GM23248 (cell line): ENCODE measurements around the gene ADCY5. TPM values are rescaled to one million over a fixed set of nuclear protein-coding genes. Genes with fewer than 3 reads are reported as not detected.

ENCODE experiments used
- DNase-seq: peaks from one replicate; pipeline ENCODE4 v3.0.0-alpha.2; 2015
- H2AFZ ChIP-seq: fragments of 200-600 bp; sonication (generic); 2 replicates; pipeline ENCODE4 v1.6.1; 2016; ENCODE audit warnings: antibody characterized with exemption
- H3F3A ChIP-seq: fragments of 200-600 bp; sonication (generic); 2 replicates; pipeline ENCODE4 v1.6.1; 2016; ENCODE audit warnings: mild to moderate bottlenecking, antibody characterized with exemption, mixed run types; ENCODE audit not compliant: insufficient read depth
- H3K27ac ChIP-seq: fragments of 200-600 bp; sonication (generic); 2 replicates; pipeline ENCODE4 v1.5.1; 2016; ENCODE audit warnings: mild to moderate bottlenecking
- H3K27me3 ChIP-seq: fragments of 200-600 bp; sonication (generic); replicated peaks from 2 replicates; pipeline ENCODE4 v1.6.1; 2016; ENCODE audit warnings: mild to moderate bottlenecking; ENCODE audit not compliant: insufficient read depth
- H3K36me3 ChIP-seq: fragments of 200-600 bp; sonication (generic); 2 replicates; pipeline ENCODE4 v1.6.1; 2016; ENCODE audit warnings: low read depth, mild to moderate bottlenecking
- H3K4me1 ChIP-seq: fragments of 200-600 bp; sonication (generic); 2 replicates; pipeline ENCODE4 v1.6.1; 2016; ENCODE audit warnings: mild to moderate bottlenecking; ENCODE audit not compliant: insufficient read depth
- H3K4me2 ChIP-seq: fragments of 200-600 bp; sonication (generic); one replicate; pipeline ENCODE4 v1.6.1; 2016; ENCODE audit warnings: mild to moderate bottlenecking; ENCODE audit not compliant: unreplicated experiment
- H3K4me3 ChIP-seq: fragments of 200-600 bp; sonication (generic); 2 replicates; pipeline ENCODE4 v1.5.1; 2016; ENCODE audit warnings: mild to moderate bottlenecking
- H3K79me2 ChIP-seq: fragments of 200-600 bp; sonication (generic); 2 replicates; pipeline ENCODE4 v1.6.1; 2016; ENCODE audit warnings: mild to moderate bottlenecking; ENCODE audit not compliant: insufficient read depth
- H3K9ac ChIP-seq: fragments of 200-600 bp; sonication (generic); 2 replicates; pipeline ENCODE4 v1.6.1; 2016; ENCODE audit warnings: mild to moderate bottlenecking
- H3K9me2 ChIP-seq: fragments of 200-600 bp; sonication (generic); 2 replicates; pipeline ENCODE4 v1.6.1; 2016; ENCODE audit warnings: mixed run types, mild to moderate bottlenecking, moderate library complexity; ENCODE audit not compliant: insufficient read depth
- H3K9me3 ChIP-seq: fragments of 200-600 bp; sonication (generic); one replicate; pipeline ENCODE4 v1.6.1; 2017; ENCODE audit warnings: low read depth
- H4K20me1 ChIP-seq: fragments of 200-600 bp; sonication (generic); 2 replicates; pipeline ENCODE4 v1.6.0; 2016; ENCODE audit not compliant: insufficient read depth
- EZH2 ChIP-seq: fragments of 200-600 bp; sonication (generic); IDR thresholded peaks from 2 replicates; pipeline ENCODE4 v1.6.1; 2018; ENCODE audit warnings: antibody characterized with exemption, mild to moderate bottlenecking; ENCODE audit not compliant: insufficient read depth, poor library complexity, severe bottlenecking
- EZH2phosphoT487 ChIP-seq: fragments of 200-600 bp; sonication (generic); IDR thresholded peaks from 2 replicates; pipeline ENCODE4 v1.6.1; 2018; ENCODE audit warnings: antibody characterized with exemption, moderate library complexity, mild to moderate bottlenecking, low read depth; ENCODE audit not compliant: insufficient read depth
- WGBS, 2 experiments: methylation state at CpG; one replicate each; pipeline ENCODE4 v1.1.6; 2015 to 2017; ENCODE audit warnings: low lambda C conversion rate in 2 of 2, low coverage in 1 of 2; ENCODE audit errors: missing lambda C conversion rate in 2 of 2; 5-methylcytosine and 5-hydroxymethylcytosine counted together
- in situ Hi-C: fragments of 300-500 bp; cut with MboI; formaldehyde crosslinking; loops from 2 replicates; pipeline ENCODE4 v1.15.0; 2020
- polyA plus RNA-seq: library from polyadenylated mRNA; unstranded; fragments of >200 nt; fragmentation: Nextera tagmentation; extraction: Ambion mirVana; gene quantifications from 2 replicates; pipeline ENCODE4 v1.2.1, GENCODE V29; 2016
- total RNA-seq: library from RNA; depleted of rRNA; stranded (reverse); fragments of >200 nt; shearing (Covaris generic); gene quantifications from 2 replicates; pipeline ENCODE4 v1.2.3, GENCODE V29; 2014

The ADCY5 gene
- total and polyA plus RNA-seq, 2 experiments from 2014 or later, result 0.09 to 1.2 TPM

DNA sequence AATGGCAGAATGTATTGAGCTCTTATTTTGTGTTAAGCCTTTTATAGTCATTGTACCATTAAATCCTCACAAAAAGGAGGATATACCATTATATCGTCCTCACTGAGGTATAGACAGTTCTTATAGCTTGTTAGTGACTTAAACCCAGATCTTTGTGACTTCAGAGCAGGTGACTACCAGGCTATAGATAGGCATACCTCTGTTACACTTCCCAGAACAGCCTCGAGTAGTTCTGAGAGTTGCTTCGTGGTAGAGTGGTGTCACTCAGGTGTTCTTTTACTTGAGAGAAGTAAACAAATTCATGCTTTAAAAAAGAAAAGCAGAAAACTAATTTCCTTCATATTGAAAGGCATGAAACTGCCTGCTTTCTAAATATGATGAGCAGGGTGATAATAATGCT is 187.2 kb downstream of the ADCY5 start:
- H3K4me1 ChIP-seq, result no peaks in the 10 kb centered on the region; the same call in 1 of the 2 replicates
- H3K27me3 ChIP-seq, result no peaks in the 10 kb centered on the region
- H3K4me2 ChIP-seq, result no peak overlapping the region
- H3K9me3 ChIP-seq, result no peaks in the 10 kb centered on the region
- 97 to 100% methylated on average over 3 of the region's 3 CpGs for WGBS, 2 experiments
- 0 out of 2 replicates have a peak, but pooled peaks cover 6% of the 10 kb centered on the region for H3F3A ChIP-seq
- no peak overlapping the region for H3K4me3 ChIP-seq
- no peak overlapping the region for H3K9ac ChIP-seq
- no peaks in the 10 kb centered on the region for H3K36me3 ChIP-seq
- H3K27ac ChIP-seq, result no peak overlapping the region
- DNase-seq, result no peak
- no peaks in the 10 kb centered on the region for H3K9me2 ChIP-seq
- no peaks in the 10 kb centered on the region for H3K79me2 ChIP-seq
- in situ Hi-C loops, result no loop called here
- H2AFZ ChIP-seq, result no peak overlapping the region
- no peak for TF ChIP-seq EZH2
- TF ChIP-seq EZH2phosphoT487, result no peak
- no peaks in the 10 kb centered on the region; the same call in 1 of the 2 replicates for H4K20me1 ChIP-seq

DNA sequence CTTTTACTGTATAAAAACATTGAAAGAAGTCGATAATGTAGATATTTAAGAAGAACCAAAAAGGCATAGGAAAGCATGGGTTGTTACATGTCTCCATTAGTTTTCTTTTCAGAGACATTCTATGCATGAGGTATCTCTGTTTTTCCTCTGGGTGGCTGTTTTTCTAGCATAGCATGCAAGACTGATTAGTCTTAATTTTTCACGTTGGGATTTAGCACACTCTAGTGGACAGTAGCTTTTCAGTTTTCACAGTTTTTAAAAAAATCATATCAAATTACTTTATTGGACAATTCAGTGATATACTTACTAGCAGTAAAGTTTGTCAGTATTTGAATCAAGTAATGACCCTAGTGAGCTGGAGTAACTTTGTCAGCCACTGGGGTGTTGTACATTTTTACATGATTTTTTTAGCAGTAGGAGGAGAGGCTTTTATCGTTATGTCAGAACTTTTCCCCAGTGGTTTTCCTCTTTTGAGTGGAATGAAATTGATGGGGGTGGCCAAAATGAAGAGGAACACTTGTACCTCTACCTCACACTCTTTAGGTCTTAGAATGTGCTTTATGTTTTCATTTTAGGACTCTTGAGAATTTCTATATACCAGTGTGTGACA is 190.0 kb downstream of the ADCY5 start:
- H3K4me1 ChIP-seq, result no peaks in the 10 kb centered on the region; the same call in 1 of the 2 replicates
- no peaks in the 10 kb centered on the region for H3K9me3 ChIP-seq
- peak; percentile 83 for DNase-seq
- H4K20me1 ChIP-seq, result no peaks in the 10 kb centered on the region
- no peak overlapping the region for H3K4me3 ChIP-seq
- no peak overlapping the region for H3K9ac ChIP-seq
- H3K79me2 ChIP-seq, result no peaks in the 10 kb centered on the region
- no peak overlapping the region for H3K27ac ChIP-seq
- no peaks in the 10 kb centered on the region for H3K9me2 ChIP-seq
- 57 to 60% methylated on average over 3 of the region's 3 CpGs for WGBS, 2 experiments
- no peak for TF ChIP-seq EZH2phosphoT487
- TF ChIP-seq EZH2, result no peak
- H3K4me2 ChIP-seq, result no peak overlapping the region
- H3K36me3 ChIP-seq, result no peaks in the 10 kb centered on the region
- no peaks in the 10 kb centered on the region for H3K27me3 ChIP-seq
- H2AFZ ChIP-seq, result no peak overlapping the region
- 0 out of 2 replicates have a peak, but pooled peaks cover 6% of the 10 kb centered on the region for H3F3A ChIP-seq
- in situ Hi-C loops, result no loop called here

- H3F3A ChIP-seq, result 0 out of 2 replicates have a peak, but pooled peaks cover 6% of the 10 kb centered on the region
- H4K20me1 ChIP-seq, result no peaks in the 10 kb centered on the region
- H3K4me2 ChIP-seq, result no peak overlapping the region
- no peaks in the 10 kb centered on the region for H3K27me3 ChIP-seq
- no peak overlapping the region for H3K9ac ChIP-seq
- no peaks in the 10 kb centered on the region for H3K9me2 ChIP-seq
- no peaks in the 10 kb centered on the region for H3K9me3 ChIP-seq
- no peak overlapping the region for H2AFZ ChIP-seq
- no peaks in the 10 kb centered on the region; the same call in 1 of the 2 replicates for H3K4me1 ChIP-seq
- in situ Hi-C loops, result no loop called here
- no peaks in the 10 kb centered on the region for H3K79me2 ChIP-seq
- TF ChIP-seq EZH2phosphoT487, result no peak
- TF ChIP-seq EZH2, result no peak
- peak; percentile 30 for DNase-seq
- H3K27ac ChIP-seq, result no peak overlapping the region
- no peaks in the 10 kb centered on the region for H3K36me3 ChIP-seq
- no peak overlapping the region for H3K4me3 ChIP-seq
Measured at GRCh38 chr3:123258359-123258758, 190.5 kb downstream of the ADCY5 start.

DNA sequence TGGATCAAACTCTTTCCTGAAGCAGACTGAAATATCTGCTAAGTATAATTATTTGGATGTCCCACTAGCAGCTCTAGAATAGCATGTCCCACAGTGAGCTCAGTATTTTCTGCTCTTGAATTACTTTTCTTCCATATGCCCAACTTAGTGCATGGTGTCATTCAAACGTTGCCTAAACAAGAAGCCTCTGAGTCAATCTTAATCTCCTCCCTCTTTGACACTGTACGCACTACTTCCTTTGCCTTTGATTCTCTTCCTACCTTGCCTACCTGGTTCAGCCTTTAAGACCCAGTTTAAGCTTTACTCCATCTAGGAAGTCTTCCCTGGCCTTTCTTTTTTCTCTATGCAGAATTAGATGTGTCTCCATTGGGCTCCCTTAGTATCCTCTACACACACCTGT is 192.6 kb downstream of the ADCY5 start:
- H3F3A ChIP-seq, result 0 out of 2 replicates have a peak, but pooled peaks cover 6% of the 10 kb centered on the region
- DNase-seq, result no peak
- no peak overlapping the region for H2AFZ ChIP-seq
- 50 to 52% methylated on average over 2 of the region's 2 CpGs for WGBS, 2 experiments
- no peak overlapping the region for H3K27ac ChIP-seq
- in situ Hi-C loops, result no loop called here
- no peaks in the 10 kb centered on the region for H3K27me3 ChIP-seq
- H4K20me1 ChIP-seq, result no peaks in the 10 kb centered on the region
- H3K9me2 ChIP-seq, result no peaks in the 10 kb centered on the region
- no peak overlapping the region for H3K4me2 ChIP-seq
- H3K4me3 ChIP-seq, result no peak overlapping the region
- no peaks in the 10 kb centered on the region; the same call in 1 of the 2 replicates for H3K4me1 ChIP-seq
- H3K9me3 ChIP-seq, result no peaks in the 10 kb centered on the region
- H3K79me2 ChIP-seq, result no peaks in the 10 kb centered on the region
- H3K36me3 ChIP-seq, result no peaks in the 10 kb centered on the region
- TF ChIP-seq EZH2 (no peak), EZH2phosphoT487 (no peak)
- H3K9ac ChIP-seq, result no peak overlapping the region
